HG02884 (cell line): ENCODE results near the gene TEKT2.

Experiments
- ATAC-seq: cut with Tn5 transposase; IDR thresholded peaks from one replicate; pipeline ENCODE4 v1.9.1; 2021; ENCODE audit warnings: mild to moderate bottlenecking, moderate library complexity; ENCODE audit not compliant: unreplicated experiment

Gene TEKT2

GRCh38 chr1:36083635-36084496 lies at the start of gene TEKT2:
Gene TEKT2 (plus strand): TSS chr1:36084094. CDS start chr1:36084922, 828 bp downstream.
- no peak for ATAC-seq

GRCh38 chr1:36034692-36035091 lies 49.2 kb upstream of the TEKT2 start:
- no peak for ATAC-seq

GRCh38 chr1:36035154-36035553 lies 48.7 kb upstream of the TEKT2 start:
- ATAC-seq: no peak

DNA sequence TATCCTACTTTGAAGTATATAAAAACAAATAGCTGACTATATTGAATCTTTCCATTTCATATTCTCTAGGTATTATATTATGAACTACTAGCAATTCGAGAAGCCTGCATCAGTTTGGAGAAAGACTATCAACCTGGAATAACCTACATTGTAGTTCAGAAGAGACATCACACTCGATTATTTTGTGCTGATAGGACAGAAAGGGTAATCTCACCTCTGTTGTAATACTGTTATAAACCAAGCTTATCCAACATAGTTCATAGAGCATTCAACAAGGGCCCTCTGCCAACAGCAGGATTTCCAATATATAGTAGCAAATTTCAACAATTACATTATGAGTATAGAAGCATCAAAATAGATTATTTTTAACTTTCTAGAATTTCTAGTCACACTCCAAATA lies 43.7 kb upstream of the TEKT2 start:
- ATAC-seq: no peak

GRCh38 chr1:36051821-36052220 lies 32.1 kb upstream of the TEKT2 start:
- no peak for ATAC-seq

DNA sequence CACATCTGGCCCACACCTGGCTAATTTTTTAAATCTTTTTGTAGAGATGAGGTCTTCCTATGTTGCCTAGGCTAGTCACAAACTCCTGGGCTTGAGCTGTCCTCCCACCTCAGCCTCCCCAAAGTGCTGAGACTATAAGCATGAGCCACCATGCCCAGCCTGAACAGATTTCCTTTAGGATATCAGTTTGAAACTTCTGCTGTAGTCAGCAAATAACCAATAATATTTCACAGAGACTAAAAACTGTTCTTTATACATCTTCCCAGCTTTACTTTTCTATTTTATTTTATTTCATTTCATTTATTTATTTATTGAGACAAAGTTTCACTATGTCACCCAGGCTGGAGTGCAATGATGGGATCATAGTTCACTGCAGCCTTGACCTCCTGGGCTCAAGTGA lies 29.9 kb upstream of the TEKT2 start:
- no peak for ATAC-seq

DNA sequence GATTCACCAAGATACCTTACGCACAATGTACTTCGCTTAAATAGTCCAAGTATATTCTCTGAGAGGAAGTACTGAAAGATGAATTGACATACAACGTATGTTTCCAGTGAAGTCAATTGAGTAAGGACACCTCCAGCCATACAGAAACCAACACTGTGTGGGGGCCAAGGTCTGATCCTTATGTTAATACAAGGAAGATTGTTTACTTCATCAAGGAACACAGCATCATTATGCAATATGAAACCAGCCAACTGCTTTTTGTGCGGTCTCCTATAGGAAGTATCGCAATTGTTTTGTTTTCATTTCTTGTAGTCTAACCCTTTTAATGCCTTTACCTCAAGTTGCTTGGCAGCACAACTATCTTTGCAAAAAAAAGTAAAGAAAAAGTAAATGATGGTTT lies 28.2 kb upstream of the TEKT2 start:
- no peak for ATAC-seq

DNA sequence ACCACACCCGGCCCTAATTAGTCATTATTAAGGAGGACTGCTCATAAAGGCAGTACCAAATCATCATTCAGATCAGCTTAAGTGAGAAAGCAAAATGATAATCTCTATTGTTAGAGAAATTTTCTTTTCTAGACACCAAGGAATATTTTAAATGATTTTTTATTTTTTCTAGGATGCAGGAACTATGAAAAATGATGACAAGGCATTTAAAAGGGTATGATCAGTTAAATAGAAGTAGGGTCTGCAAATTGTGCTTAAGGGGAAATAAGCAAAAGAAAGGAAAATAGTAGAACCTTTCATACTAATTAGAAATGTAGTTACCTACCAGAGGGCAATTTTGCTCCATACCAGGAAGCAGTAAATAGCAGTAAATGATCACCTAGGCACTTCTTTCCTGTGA lies 21.6 kb upstream of the TEKT2 start:
- ATAC-seq: no peak

DNA sequence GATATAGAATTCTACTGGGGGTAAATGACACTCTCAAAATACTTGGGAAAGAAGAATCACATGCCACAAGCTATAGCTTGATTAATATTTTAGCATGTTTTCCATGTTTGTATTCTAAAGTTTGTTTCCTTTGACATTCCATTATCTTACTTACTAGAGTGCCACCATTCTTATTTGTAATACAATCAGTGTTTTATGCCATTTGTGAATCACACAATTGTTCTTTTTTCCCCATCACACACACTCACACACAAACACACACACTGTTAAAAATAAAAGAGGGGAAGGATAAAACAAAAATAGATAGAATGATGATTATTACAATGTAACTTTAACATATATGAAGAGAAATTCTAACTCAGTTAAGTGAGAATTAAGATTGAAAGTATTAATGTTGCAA lies 16.0 kb upstream of the TEKT2 start:
- no peak for ATAC-seq

GRCh38 chr1:36068866-36069265 lies 15.0 kb upstream of the TEKT2 start:
- ATAC-seq: no peak

DNA sequence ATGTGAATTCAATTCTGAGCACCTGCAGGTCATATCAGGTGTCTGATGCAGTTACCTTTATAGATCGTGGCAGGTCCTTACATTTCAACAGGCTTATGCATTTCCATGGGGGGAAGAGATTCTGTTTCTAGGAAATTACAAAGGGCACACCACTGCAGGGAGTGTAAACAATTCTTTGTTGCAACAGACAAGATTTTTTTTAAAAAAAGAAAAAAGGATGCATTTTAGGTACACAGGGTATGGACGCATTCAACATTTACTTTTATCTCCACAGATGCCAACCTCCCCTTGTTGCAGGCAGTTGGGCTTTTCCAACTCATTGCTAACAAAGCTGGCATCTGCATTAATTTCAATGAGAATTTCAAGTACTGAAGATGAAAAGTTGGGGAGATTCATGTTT lies 13.5 kb upstream of the TEKT2 start:
- ATAC-seq: no peak

DNA sequence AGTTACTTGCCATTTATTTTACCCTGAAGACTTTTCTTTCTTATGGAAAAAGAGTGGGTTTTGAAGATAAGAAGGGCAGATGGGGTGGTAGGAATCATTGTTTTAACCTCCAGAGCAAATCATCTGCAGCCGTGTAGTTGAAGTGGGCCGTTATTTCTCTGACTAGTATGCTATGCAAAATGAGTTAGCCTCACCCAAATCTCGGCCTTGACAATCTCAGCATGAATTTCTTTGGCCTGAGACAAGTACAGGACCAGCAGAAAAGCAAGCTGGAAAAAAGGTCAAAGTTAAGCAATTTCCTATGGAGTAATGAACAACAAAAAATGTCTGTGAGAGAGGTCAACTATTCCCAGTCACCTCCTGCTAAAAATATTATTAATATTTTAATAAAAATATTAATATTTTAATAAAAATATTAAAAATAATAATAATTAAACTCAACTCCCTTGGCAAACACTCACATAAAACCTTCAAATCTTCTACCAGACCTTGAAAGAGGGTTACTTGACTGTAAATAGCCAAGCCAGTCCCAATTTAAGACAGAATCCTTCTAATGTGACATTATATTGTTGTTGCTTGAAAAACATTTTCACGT lies 6.8 kb upstream of the TEKT2 start:
- no peak for ATAC-seq

DNA sequence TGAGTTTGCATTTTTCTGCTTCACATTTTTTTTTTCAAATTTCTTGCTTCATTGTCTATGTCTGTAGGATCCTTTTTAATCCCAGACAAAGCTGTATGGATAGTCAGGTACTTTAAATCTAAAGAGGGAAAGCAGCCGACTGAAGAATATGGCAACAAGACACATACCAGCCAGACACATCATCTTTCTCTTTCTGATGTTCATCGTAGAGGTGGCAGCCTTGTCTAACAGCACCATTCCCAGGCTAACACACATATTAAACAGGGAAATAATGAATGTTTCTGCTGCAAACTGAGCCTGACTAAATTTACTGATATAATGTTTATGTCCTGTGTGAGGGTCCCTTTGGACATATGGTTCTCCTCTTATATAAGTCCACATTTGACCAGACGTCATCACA lies 3.7 kb upstream of the TEKT2 start:
- no peak for ATAC-seq

GRCh38 chr1:36080801-36081200 lies 3.1 kb upstream of the TEKT2 start:
- no peak for ATAC-seq

DNA sequence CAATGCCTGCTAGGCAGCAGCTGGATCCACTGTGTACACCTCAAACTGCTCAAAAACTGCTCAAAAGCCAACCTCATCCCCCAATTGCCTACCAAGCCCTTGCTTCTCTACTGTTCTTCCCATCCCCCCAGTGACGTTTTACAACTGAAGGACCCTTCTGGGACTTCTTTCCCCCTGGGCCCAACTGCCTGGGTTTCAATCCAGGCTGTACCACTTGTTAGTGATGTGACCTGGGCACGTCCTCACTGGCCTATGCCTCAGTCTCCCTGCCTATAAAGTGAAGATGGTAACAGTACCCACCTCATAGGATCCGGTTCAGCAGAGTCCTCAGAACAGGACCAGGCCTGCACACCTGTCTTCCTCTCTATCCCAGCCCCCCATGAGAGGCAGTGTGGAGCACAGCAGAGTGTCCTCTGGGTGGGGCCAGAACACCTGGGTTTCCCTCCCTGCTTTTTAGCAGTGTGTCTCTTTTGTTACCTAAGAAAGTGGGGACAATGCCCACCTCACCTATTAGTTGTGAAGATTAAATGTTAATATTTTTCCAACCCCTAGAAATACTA lies 1.9 kb upstream of the TEKT2 start:
- ATAC-seq: no peak

DNA sequence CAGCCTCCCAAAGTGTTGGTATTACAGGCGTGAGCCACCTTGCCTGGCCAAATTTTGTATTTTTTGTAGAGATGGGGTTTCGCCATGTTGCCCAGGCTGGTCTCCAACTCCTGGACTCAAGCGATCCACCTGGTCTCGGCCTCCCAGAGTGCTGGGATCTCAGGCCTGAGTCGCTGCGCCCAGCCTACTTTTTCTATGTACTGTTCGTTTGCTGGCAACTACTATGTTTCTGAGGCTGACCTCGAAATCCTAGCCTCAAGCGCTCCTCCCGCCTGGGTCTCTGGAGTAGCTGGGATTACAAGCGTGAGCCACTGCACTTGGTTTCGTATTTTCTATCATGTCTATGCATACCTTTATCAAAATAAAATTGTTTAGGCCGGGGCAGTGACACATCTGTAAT lies 675 bp upstream of the TEKT2 start:
- no peak for ATAC-seq

DNA sequence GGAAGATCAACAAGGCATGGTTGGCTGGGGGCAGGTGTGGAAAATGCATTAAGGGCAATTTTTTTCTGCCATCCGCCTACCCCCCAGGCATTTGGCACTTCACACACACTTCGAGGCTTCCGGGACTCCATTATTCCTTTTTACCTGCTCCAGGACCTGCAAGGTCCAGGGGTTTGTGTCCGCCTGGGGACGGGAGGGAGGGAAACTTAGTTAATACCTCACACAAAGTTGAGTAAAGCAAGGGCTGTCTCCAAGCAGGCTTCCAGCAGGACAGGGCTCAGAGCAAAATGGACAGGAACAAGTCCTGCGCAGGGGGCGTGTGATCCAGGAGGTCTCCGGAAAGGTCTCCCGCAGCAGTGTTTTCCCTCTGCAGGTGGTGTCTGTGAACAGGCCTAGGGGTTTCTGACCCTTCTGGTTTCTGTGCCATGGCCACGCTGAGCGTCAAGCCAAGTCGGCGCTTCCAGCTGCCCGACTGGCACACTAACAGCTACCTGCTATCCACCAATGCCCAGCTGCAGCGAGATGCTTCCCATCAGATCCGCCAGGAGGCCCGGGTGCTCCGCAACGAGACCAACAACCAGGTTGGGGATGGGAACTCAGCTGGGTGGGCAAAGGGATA lies 712 bp downstream of the TEKT2 start:
- ATAC-seq: no peak

DNA sequence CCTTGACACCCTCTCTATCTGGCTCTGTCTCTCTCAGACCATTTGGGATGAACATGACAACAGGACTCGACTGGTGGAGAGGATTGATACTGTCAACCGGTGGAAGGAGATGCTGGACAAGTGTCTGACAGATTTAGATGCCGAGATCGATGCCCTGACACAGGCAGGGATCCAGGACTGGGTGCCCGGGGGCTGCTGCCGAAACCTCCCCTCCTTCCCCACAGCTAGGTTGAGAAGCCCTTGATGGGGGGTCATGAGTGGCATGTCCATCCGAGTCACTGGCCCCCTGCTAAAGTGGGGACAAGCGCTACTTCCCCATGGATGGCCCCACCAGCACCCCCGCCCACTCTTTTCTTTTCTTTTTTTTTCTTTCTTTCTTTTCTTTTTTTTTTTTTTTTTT lies 1.2 kb downstream of the TEKT2 start:
- no peak for ATAC-seq

- no peak for ATAC-seq
Measured at GRCh38 chr1:36085686-36086526, 2.0 kb downstream of the TEKT2 start.

GRCh38 chr1:36086529-36087232 lies 2.8 kb downstream of the TEKT2 start:
- no peak for ATAC-seq
